GM18508 (cell line): Measurements from ENCODE around the gene KLK15.

Experiments
- ATAC-seq: cut with Tn5 transposase; IDR thresholded peaks from one replicate; pipeline ENCODE4 v1.9.1; 2021; ENCODE audit warnings: moderate number of reproducible peaks; ENCODE audit not compliant: insufficient read depth, unreplicated experiment

Gene KLK15, protein sequence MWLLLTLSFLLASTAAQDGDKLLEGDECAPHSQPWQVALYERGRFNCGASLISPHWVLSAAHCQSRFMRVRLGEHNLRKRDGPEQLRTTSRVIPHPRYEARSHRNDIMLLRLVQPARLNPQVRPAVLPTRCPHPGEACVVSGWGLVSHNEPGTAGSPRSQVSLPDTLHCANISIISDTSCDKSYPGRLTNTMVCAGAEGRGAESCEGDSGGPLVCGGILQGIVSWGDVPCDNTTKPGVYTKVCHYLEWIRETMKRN

DNA sequence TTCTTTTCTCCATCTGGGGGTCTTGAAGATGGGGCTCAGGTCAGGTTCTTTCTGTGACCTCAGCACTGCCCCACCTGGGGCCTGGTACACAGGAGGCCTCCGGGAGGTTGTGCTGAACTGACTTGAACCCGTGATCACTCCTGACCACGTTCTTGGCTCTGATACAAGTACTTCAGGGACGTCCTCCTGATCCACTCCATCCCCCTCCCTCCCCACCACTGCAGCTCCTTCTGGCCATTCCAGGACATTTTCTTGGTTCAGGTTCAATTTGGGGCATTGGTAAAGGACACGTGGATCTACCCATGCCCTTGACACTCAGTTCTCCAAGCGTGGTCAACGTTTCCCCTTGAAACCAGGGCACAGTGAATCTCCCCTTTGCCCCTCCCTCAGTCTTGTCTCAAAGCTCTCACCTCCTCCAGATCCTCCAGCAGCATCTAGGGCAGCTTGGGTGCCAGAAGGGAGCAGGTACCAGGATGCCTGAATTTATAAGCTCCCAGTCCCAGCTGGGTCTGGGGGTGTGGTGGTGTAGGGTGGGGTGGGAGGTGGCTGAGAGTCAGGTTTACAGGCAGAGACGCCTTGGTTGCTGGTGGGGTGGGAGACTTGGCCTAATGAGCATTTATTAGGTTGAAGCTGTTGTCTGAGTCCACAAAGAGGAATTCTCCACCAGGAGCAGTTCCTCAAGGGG, at the start of gene KLK15:
Gene KLK15 (minus strand): TSS at position 458 of the 685 bp plus-strand sequence. CDS start 2,082 bp downstream, outside the sequence.
- ATAC-seq: no peak

GRCh38 chr19:50882188-50882587, 48.8 kb upstream of the KLK15 start:
- ATAC-seq: no peak

- no peak for ATAC-seq
Observed at GRCh38 chr19:50880241-50880640, 46.9 kb upstream of the KLK15 start.

- ATAC-seq: no peak
Observed at GRCh38 chr19:50878851-50879250, 45.5 kb upstream of the KLK15 start.

DNA sequence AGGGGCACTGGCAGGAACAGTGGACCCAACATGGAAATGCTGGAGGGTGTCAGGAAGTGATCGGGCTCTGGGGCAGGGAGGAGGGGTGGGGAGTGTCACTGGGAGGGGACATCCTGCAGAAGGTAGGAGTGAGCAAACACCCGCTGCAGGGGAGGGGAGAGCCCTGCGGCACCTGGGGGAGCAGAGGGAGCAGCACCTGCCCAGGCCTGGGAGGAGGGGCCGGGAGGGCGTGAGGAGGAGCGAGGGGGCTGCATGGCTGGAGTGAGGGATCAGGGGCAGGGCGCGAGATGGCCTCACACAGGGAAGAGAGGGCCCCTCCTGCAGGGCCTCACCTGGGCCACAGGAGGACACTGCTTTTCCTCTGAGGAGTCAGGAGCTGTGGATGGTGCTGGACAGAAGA, 44.0 kb upstream of the KLK15 start:
- ATAC-seq: no peak

DNA sequence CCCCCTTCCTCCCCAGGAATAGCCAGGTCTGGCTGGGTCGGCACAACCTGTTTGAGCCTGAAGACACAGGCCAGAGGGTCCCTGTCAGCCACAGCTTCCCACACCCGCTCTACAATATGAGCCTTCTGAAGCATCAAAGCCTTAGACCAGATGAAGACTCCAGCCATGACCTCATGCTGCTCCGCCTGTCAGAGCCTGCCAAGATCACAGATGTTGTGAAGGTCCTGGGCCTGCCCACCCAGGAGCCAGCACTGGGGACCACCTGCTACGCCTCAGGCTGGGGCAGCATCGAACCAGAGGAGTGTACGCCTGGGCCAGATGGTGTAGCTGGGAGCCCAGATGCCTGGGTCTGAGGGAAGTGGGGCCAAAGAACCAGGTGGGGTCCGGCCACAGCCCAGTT, 43.1 kb upstream of the KLK15 start:
- ATAC-seq: no peak

DNA sequence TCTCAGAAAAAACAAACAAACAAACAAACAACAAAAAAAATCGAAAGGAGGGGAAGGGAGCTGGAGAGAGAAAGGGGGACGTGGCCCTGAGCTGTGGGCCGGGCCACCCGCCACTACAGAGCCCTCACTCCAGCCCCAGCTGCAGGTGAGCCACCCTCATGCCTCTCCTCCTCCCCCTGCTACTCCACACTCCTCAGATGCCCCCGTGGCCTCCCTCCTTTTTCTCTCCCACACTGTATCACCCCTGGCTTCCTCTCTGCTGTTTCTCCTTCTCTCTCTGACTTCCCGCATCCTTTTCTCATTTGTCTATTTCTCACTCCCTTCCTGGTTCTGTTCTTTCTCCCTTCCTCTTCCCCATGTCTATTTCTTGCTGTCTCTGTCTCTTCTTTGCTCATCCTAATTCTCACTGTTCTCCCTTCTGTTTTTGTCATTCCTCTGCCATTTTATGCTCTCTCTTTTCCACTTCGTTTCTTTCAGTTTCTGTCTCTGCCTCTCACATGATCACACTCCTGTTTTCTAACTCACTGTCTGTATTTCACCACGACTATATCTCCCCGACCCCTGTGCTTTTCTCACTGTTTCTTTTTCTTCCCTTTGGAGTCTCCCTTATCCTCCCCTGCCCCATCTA, 42.5 kb upstream of the KLK15 start:
- no peak for ATAC-seq

- no peak for ATAC-seq
Observed at GRCh38 chr19:50874211-50874610, 40.8 kb upstream of the KLK15 start.

DNA sequence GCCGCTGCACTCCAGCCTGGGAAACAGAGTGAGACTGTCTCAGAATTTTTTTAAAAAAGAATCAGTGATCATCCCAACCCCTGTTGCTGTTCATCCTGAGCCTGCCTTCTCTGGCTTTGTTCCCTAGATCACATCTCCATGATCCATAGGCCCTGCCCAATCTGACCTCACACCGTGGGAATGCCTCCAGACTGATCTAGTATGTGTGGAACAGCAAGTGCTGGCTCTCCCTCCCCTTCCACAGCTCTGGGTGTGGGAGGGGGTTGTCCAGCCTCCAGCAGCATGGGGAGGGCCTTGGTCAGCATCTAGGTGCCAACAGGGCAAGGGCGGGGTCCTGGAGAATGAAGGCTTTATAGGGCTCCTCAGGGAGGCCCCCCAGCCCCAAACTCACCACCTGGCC, 39.7 kb upstream of the KLK15 start, which contains the start of gene KLK2:
Gene KLK2 (plus strand): TSS at position 384 of the 400 bp plus-strand sequence. CDS start 35 bp downstream, outside the sequence.
- ATAC-seq: no peak

GRCh38 chr19:50870417-50871089, 37.2 kb upstream of the KLK15 start:
- ATAC-seq: no peak

- ATAC-seq: no peak
Observed at GRCh38 chr19:50869479-50869878, 36.1 kb upstream of the KLK15 start.

GRCh38 chr19:50861496-50862286, 28.3 kb upstream of the KLK15 start:
- no peak for ATAC-seq

DNA sequence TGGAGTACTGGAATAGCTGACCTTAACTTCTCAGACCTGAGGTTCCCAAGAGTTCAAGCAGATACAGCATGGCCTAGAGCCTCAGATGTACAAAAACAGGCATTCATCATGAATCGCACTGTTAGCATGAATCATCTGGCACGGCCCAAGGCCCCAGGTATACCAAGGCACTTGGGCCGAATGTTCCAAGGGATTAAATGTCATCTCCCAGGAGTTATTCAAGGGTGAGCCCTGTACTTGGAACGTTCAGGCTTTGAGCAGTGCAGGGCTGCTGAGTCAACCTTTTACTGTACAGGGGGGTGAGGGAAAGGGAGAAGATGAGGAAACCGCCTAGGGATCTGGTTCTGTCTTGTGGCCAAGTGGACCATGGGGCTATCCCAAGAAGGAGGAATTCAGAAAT, 27.6 kb upstream of the KLK15 start:
- ATAC-seq: no peak

GRCh38 chr19:50859849-50860248, 26.5 kb upstream of the KLK15 start:
- no peak for ATAC-seq

GRCh38 chr19:50858886-50859285, 25.5 kb upstream of the KLK15 start:
- ATAC-seq: no peak

DNA sequence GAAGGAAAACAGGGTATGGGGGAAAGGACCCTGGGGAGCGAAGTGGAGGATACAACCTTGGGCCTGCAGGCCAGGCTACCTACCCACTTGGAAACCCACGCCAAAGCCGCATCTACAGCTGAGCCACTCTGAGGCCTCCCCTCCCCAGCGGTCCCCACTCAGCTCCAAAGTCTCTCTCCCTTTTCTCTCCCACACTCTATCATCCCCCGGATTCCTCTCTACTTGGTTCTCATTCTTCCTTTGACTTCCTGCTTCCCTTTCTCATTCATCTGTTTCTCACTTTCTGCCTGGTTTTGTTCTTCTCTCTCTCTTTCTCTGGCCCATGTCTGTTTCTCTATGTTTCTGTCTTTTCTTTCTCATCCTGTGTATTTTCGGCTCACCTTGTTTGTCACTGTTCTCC, 24.0 kb upstream of the KLK15 start:
- ATAC-seq: no peak

GRCh38 chr19:50854636-50855410, 21.4 kb upstream of the KLK15 start, which contains the start of gene KLK3:
Gene KLK3 (plus strand): TSS chr19:50854915. CDS start chr19:50854956, 41 bp downstream.
- no peak for ATAC-seq

- no peak for ATAC-seq
Observed at GRCh38 chr19:50851620-50852019, 18.2 kb upstream of the KLK15 start.

- ATAC-seq: no peak
Observed at GRCh38 chr19:50850738-50851137, 17.4 kb upstream of the KLK15 start.
